T-helper 1 cell treated with Interleukin-12 subunit alpha and Interleukin-12 subunit beta and Interleukin-4 antibody, amounts not matched to agents 30 ng/mL and 1 ng/mL, for 36 hours (primary cell): ENCODE data around the gene SSUH2. TPM values are rescaled to one million over a fixed set of nuclear protein-coding genes. Genes with fewer than 3 reads are reported as not detected.

Experiments used
- intact Hi-C: fragments of 100-400 bp; cut with micrococcal nuclease; formaldehyde crosslinking; loops from one replicate; pipeline ENCODE4 v1.15.1; 2024
- total RNA-seq: library from RNA; stranded (reverse); gene quantifications from 2 replicates; pipeline ENCODE4 v1.2.3, GENCODE V29; 2022

Gene SSUH2
- total RNA-seq, 1 donor from 2014 or later = 0.07 TPM

DNA sequence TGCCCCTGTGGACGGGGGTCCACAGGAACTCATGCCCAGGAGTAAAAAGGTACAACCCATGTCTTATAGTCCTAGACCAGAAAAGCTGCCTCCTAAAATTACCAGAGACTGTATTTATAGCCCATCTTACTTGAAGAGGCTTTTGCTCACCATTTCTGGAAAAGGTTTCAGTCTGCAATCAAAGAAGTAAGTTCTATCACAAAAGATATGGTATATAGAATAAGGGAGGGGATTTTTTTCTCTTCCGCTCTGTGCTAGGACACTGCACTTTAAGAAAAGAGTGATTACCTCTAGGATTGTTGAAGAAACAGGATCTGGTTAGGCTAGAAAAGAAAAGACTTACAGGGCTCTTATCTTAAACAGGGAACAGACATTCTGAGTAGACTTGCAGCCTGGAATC lies 2.6 kb downstream of the SSUH2 start:
- intact Hi-C loops = no loop called here

GRCh38 chr3:8641472-8641871 lies 3.1 kb downstream of the SSUH2 start:
- intact Hi-C loops = no loop called here

DNA sequence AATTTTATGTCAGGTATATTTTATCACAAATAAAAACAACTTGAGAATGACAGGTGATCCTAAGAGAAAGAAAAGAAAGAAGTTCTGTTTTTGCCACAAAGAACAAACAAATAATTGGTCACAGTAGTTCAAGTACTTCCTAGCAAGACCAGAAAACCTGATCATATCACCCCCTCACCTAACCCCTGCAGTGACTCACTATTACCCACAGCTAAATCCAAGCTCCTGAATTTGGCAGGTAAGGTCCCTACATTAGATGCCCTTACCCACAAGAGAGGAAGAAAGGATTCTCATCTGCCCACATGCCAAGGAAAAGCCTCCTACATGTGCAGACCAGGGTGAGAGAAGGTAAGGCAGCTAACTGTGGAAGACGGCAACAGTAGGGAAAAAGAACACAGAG lies 4.4 kb downstream of the SSUH2 start:
- intact Hi-C loops = no loop called here

- intact Hi-C loops = no loop called here
These were observed 5.0 kb downstream of the SSUH2 start for GRCh38 chr3:8639659-8640000.

- intact Hi-C loops = no loop called here
These were observed 5.5 kb downstream of the SSUH2 start for GRCh38 chr3:8638994-8639658.

DNA sequence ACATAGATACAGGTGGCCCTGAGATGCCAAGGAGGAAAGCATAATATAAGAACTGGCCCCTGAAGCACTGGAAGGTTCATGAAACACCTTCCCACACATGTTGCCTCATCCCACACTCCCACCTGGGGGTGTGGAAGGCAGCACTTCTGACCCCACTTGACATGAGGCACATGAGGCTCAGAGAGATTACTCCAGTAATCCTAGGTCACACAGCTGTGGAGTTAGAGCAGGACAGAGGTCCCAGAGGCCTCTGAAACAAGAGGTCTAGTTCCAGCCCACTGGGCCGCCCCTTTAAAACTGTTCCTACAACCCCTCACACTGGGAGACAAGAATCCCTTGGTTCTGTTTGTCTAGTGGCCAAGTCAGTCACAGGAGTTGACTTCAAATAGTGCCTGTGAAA lies 7.2 kb downstream of the SSUH2 start:
- intact Hi-C loops = no loop called here

DNA sequence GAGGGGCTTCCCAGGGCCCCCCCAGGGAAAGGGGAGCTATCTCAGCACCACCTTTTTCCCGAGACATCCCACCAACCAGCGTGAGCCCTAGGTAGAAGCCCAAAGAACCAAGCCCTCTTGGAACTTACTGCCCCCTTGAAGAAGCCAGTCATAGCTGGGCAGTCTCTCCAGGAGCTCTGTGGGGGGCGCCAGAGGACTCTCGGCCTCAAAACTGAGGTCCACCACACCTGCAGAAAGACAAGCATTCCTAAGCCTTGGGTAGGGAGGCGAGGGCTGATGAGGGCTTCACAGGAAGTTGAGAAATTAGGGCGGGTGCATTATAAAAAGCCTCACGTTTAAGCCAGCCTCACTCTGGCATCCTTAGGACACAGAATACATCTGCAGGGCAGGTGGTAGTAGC lies 9.0 kb downstream of the SSUH2 start:
- intact Hi-C loops = no loop called here

DNA sequence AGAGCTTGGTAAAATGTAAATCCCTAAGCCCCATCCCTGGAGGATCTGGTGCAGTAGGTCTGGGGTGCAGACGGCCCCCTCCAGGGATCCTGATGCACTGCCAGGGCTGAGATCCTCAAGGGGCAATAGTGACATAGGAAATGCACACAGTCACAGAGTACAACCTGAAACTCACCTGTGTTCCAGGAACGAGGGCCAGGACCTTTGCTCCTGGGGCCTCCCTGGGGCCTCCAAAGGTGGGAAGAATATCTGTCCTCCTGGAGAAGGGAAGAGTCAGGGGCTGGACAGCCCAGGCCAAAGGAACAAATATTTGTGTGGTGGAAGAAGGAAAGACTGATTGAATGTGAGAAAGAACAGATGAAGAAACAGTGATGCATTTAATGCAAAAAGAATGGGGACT lies 9.5 kb downstream of the SSUH2 start:
- intact Hi-C loops = no loop called here

GRCh38 chr3:8632402-8633237 lies 12.0 kb downstream of the SSUH2 start:
- intact Hi-C loops = no loop called here

GRCh38 chr3:8631661-8632060 lies 12.9 kb downstream of the SSUH2 start:
- intact Hi-C loops = no loop called here

GRCh38 chr3:8629151-8630021 lies 15.2 kb downstream of the SSUH2 start:
- intact Hi-C loops = no loop called here

GRCh38 chr3:8627949-8628348 lies 16.6 kb downstream of the SSUH2 start:
- intact Hi-C loops = no loop called here

DNA sequence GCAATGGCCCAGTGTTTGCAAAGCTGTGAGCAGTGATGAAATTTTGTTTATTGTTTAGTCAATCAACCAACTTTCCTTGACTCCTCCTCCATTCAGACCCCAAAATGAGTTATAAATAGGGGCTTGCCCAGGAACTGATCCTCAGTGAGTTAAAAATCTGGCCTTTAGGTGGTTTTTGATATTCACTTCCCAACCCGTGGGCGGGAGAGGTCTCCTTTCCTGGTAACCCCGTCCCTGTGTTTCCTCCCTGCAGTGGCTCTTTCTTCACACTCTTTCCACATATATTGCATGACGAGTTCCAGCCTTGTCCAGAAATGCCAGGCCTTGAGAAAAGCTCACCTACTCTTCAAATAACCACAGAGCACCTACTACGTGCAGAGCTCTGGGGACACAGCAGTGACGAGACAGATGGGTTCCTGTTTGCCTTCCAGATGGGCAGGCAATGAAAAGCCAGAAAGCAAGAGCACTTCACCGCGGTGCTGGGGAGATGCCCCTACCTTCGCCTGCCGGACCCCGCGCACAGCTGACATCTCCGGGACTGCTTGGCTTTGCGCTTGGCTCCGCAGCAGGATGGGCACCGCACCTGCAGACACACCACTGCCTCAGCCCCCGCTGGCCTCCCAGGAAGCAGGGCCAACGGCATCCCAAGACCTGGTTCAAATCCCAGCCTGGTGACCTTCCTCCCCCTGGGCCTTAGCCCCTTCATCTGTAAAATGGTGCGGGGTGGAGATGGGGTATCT lies 17.2 kb downstream of the SSUH2 start:
- intact Hi-C loops = no loop called here

- intact Hi-C loops = no loop called here
These were observed 18.6 kb downstream of the SSUH2 start for GRCh38 chr3:8625991-8626390.

DNA sequence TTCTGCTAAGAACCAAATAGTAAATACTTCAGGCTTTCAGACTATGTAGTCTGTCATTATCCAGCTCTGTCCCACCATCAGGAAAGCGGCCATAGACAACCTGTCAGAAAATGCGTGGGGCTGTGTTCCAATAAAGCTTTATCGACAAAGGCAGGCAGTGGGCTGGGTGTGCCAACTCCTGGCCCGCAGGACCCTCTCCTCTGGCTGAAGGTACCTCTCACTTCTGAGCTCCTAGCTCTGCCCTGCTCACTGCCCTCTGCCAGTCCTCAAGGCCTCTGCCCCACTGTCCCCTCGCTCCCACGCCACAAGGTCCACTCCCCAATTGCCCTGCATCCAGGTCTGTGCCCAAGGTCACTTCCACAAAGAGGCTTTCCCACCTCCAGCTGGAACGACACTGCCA lies 20.0 kb downstream of the SSUH2 start:
- intact Hi-C loops = no loop called here

DNA sequence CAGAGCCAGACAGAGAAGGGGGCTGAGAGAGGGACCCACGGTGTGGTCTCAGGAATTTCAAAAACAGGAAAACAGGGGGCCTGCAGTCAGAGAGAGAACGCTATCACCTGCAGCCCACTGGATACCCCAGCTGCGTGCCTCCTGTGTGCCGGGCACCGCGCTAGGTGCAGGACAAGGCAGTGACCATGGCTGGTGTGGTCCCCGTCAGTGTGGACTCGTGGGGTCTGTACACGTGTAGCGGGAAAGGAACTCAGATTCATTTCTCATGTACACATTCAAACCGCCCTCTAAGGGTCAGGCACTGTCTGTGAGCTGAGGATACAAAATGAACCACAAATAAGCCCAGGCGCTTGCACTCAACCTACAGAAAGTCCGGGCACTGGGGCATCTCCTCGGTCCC lies 20.9 kb downstream of the SSUH2 start:
- intact Hi-C loops = loop anchor here (1.0 kb wide), 1 partner anchor 181 kb away; no protein-coding TSS in a partner anchor

DNA sequence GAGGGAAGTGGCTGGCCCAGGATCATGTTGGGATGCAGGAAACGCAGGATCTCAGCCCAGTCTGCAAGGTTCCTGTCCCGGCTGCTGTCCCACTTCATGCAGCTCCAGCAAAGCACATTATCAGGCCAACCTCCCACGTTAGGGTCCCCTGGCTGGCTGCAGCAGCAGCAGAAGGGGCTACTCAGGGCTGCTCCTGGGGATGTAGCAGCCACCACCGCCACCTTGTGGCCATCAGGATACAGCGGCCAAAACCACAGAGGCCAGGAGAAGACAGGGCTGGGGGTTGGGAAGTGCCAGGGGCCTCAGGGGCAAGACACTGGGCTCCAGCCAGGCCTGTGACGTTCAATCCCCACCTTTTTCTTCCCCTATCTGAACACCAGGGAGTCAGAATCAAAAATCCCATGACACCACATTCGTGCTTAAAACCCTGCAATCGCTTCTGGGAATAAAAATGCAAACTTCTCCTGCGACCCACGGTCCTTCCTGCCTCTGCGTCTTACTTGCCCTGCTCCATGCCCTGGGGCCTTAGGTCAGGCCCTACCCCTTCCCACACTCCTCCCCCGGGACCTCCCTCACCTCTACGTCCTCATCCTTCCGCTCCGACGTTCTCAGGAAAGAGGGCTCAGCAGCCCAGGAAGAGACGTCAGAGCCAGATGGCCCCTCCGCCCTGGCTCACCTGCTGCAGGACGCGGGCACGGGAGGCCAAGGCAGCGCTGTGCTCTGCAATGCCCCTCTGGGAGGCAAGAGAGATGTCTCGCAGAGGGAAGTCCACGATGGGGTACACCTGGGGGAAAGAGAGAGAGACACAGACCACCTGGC lies 21.5 kb downstream of the SSUH2 start:
- intact Hi-C loops = loop anchor here (1.0 kb wide), 1 partner anchor 181 kb away; no protein-coding TSS in a partner anchor

DNA sequence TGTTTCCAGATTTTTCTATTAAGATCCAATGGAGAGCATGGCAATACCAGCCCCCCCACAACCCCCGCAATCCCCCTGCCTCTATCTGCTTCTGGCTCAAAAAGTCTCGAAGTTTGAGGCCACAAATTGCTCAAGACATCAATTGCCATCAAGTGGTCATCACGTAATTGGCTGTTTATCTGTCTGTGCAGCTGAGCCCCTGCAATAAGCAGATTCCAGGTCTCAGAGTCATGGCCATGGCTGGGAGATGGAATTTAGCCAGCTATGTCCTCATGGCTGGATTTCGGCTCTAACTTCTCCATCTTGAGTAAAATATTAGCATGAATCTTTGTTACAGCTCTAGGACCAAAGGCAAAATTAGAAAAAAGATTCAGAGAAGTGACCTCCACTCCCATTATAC lies 22.7 kb downstream of the SSUH2 start:
- intact Hi-C loops = no loop called here

- intact Hi-C loops = no loop called here
These were observed 23.5 kb downstream of the SSUH2 start for GRCh38 chr3:8621141-8621540.

- intact Hi-C loops = no loop called here
These were observed 25.1 kb downstream of the SSUH2 start for GRCh38 chr3:8619548-8619947.
